ENCODE measurements around the gene SCRN2.

The SCRN2 gene

DNA sequence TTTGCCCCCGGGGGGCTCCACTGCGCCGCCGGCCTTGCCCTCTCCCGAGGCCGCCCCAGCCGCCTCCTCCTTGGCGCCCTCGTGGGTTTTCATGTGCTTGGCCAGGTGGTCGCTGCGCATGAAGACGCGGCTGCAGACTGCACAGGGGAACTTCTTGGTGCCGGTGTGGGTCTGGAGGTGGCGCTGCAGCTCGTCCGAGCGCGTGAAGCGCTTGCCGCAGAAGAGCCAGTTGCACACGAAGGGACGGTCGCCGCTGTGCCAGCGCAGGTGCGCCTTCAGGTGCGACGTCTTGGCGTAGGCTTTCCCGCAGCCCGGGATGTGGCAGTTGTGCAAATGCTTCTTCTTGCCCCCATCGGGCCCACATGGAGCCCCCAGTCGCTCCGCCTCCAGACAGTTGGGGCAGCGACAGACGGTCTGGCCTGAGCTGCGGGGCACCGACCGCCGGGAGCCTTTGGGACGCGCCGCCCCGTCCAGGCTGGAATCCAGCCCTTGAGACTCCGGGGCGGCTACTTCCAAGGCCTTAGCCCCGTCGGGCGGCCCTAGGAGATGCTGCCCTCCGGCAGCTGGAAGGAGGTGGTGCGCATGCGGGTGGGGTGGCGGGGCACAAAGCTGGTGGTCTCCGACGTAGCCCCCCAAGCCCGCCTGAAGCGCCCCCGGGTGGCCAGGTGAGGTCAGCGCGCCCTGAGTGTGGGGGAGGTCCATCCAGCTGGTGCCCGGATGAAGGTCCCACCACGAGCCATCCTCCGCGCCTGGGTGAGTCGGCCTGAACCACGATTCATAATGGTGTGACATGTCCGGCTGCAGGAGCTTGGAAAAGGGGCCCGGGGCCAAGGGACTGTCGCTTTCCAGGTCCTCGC is 6.5 kb upstream of the SCRN2 start:
- in situ Hi-C loops (cut with MboI; ENCODE audit: low sequenced_read_pairs), result no loop called here

DNA sequence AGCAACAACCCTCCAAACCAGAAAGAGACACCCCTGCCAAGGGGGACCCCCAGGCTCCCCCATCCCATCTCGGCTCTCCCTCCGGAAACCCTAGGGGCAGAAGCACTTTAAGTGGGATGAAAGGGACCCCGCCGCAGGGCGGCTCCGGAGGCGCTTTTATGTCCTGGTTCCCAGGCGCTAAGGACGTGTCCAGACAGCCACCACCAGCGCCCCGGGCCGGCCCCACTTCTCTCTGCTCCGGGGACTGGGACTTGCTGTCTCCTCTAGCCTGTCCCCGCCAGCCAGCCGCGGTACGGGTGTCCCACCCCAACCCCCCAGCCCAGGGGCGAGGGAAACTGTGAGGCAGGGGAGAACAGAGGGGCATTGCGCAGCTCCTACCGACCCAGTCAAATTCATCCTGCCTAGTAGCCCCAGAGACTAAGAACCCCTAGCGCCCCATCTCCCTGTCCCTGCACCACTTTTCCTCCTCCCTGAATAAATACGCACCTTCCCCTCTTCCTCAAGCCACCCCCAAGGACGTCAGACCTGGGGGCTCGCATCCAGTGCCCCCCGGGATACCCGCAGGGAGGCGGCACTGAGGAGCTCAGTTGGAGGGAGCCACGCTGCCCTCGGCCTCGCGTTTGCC is 5.8 kb upstream of the SCRN2 start:
- in situ Hi-C loops (cut with MboI; ENCODE audit: low sequenced_read_pairs), result no loop called here

DNA sequence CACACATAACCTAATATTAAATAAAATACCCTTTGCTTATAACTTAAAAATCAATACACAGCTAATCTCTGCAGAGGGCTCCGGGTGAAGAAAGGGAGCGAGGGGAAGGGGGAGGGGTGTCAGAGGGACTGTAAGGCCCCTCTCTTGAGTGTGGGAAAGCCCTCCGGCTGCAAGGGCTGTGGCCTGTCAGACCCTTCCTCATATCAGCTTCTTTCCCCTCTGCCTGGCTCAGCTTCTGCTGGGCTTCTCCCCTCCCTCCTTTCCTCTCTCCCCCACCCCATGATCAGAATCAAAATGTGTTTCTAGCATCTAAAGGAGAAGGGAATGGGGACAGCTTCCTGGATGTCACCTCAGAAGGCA is 4.6 kb upstream of the SCRN2 start:
- in situ Hi-C loops (cut with MboI; ENCODE audit: low sequenced_read_pairs), result no loop called here

DNA sequence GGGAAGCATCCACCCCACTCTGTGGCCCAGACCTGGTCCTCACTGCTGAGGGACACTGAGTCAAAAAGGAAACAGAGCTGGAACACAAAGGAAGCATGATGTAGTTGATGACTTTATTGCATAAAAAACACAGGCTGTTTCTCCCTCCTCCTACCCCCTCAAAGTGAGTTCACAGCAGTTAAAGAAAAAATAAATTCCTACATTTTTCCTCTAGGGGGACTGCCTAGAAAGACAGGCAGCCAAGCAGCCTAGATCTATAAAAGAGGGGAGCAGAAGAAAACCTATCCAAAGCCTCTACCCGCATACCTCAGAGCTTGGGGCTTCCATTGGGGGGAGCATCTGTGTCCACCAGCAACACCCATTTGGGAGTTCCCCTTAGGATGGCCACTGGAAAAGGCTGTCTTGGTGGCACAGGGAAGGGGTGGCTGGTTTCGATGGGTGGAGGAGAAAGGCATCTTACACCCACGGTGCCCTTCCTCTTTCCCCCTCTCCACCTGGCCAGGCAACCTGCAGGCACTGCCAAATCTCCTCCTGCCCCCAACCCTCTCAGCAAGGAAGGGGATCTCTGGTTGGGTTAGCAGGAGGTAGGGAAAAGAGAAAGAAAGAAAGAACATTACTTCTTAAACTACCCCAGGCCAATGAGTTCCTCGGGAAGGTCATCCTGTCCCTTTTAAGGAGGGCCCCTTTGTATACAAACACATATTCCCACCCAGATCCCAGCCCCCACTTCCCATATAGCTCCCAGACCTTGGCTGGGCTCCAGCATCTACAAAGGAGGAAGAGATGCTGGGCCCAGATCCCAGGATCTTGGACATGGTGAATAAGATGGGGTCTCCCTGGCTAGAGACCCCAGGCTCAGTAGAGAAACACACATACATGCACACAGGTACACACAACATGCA is 4.0 kb upstream of the SCRN2 start:
- in situ Hi-C loops (cut with MboI; ENCODE audit: low sequenced_read_pairs), result loop anchor here (5.0 kb wide), 1 partner anchor 42 kb away; no protein-coding TSS in a partner anchor

DNA sequence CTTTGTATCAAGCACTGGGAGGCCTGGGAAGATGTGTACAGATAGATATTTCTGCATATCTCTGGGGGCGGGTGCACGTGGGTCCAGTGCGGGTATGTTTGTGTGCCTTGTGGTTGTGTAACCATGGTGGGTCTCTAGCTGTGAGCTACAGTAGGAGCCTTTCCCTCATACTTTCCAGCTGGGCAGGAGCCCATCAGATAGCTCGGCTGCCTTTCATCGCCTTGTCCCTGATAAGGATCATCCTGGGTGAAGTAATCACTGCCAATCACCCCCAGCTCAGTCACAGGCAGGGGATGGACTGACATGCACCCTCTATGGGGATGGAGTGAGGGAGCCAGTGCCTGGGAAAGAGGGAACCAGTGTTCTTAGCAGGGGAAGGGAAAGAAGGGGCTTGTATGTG is 3.2 kb upstream of the SCRN2 start:
- in situ Hi-C loops (cut with MboI; ENCODE audit: low sequenced_read_pairs), result loop anchor here (5.0 kb wide), 1 partner anchor 43 kb away; no protein-coding TSS in a partner anchor

DNA sequence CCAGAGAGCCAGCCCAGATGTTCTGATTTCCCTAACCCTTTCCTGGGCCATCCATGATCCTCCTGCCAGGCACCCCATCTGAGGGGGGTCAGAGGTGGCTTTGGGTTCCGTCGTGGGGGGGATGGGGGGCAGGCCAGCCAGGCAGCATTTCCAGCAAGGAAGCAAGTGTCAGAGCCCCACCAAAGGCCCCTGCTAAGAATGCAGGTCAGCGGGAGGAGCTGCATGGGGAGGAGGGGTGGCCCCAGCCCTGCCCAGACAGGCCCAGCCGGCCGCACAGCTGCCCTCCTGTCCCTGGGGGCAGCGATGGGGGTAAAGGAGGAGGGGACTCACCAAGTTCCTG is 2.3 kb upstream of the SCRN2 start:
- in situ Hi-C loops (cut with MboI; ENCODE audit: low sequenced_read_pairs), result loop anchor here (5.0 kb wide), 1 partner anchor 44 kb away; no protein-coding TSS in a partner anchor

DNA sequence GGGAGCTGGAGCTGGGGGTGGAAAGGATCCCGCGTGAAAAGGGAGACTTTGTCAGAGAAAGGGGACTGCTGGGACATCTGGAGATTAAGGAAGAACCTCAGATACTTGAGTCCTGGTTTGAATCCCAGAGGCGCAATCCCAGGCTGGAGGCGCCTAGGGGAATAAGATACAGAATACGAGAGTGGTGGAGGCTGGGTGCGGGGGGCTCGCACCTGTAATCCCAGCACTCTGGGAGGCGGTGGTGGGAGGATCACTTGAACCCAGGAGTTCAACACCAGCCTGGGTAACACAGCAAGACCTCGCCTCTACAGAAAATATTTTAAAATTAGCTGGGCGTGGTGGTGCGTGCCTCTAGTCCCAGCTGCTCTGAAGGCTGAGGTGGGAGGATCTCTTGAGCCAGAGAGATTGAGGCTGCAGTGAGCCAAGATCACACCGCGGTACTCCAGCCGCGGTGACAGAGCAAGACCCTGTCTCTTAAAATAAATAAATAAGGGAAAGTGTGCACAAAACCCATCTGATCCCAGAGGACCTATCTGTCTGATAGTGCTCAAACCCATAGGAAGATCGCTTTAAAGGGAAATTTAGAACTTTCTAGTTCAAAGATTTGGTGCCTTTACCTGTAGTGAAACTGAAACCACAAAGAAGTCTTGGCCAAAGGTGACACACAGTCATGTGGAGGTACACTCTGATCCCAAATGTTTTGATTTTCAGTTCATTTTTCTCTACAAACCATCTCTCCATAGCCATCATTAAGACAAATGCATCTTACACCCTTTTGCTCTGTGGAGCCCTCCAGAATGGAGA is 617 bp upstream of the SCRN2 start:
- in situ Hi-C loops (cut with MboI; ENCODE audit: low sequenced_read_pairs), result loop anchor here (5.0 kb wide), 1 partner anchor 46 kb away; no protein-coding TSS in a partner anchor

DNA sequence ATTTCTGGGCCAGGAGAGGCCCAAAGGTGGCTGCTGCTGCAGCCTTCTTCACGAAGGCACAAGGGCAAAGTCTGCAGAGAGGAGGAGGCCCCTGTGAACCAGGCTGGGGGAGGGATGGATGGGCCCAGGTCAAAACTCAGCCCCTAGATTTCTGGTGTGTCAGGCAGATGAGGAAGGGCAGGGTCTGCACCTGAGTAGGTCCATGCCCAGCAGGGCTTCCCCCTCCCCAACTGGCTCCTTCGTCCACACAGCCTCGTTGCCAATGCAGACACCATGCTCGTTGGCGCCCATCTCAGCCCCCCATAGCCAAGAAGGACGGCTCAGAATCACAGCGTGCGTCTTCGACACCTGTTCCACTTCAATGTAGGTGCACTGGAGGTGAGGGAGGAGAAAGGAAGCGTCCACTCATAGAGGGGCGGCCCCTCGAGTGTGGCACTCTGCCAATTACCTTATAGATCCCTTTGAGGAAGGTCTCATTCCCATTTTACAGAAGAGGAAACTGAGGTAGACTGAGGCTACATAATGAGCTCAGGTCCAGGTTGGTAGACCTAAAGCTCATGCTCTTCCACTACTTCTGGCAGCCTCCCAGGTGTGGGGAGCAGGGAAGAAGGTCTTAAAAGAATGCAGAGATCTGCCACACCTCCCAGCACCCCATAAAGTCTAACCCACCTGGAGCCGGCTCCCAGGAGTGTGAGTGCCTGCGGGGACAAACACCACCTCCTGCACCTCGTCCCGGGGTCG is 902 bp downstream of the SCRN2 start:
- in situ Hi-C loops (cut with MboI; ENCODE audit: low sequenced_read_pairs), result loop anchor here (5.0 kb wide), 1 partner anchor 47 kb away; no protein-coding TSS in a partner anchor

DNA sequence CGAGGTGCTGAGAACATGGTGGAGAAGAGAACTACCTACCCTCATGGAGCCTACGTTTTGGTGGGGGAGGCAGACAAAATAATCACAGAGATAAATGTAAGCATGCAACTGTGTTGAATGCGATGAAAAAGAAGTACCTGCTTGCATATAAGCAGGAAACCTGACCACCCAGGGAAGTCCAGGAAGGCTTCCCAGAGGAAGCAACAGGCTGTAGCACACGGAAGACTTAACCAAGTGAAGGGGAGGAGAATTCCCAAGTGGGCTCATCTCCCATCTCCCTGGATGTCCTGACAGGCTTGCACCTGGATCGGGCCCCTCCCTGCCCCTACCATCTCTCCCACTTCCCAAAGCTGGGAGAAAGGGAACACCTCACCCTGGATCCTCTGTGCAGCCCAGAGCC is 2.0 kb downstream of the SCRN2 start:
- in situ Hi-C loops (cut with MboI; ENCODE audit: low sequenced_read_pairs), result no loop called here

DNA sequence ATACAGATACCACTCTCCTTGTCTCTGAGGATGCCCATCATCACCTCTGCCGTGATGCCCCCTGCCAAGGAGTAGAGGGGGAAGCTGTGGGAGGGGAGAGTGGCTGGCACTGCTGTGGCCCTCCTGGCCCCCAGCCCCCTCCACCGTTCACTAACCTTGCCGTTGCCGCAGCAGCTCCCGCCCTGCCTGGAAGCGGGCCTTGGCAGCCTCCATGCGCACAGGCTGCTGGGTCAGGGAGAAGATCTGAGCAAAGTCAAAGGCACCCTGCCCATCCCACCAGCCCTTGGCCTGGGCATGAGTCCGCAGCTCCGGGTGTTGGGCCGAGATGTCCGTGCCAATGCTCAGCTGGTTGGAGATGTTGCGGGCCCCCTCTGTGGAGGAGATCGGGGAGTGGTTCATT is 2.4 kb downstream of the SCRN2 start:
- in situ Hi-C loops (cut with MboI; ENCODE audit: low sequenced_read_pairs), result no loop called here

DNA sequence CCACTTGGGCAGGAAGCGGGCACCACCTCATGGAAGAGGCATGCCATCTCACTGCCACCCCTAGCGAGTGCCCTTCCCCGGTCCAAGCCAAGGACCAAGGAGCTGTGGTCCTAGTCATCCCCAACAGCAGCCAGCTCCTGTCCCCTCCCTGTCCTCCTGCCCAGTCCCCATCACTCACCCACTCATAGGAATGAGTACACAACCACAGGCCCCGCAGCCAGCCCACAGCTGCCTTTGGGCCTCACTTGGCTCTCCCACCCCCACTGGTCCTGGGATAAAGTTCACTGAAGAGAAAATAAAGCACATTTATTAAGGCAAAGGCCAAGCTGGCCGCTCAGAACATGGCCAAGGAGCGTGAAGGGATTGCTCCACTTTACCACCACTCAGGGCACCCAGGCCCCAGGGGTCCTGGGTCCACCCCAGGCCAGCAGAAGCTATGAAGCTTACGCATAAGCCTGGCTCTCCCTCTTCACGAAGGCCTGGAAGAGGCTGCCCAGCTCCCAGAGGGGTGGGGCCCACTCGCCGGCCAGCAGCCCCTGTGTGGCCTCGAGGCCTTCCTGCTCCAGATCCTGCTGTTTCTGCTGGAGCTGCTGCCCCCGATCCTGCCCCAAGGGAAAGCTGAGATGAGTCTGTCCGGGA is 3.6 kb downstream of the SCRN2 start:
- in situ Hi-C loops (cut with MboI; ENCODE audit: low sequenced_read_pairs), result no loop called here

DNA sequence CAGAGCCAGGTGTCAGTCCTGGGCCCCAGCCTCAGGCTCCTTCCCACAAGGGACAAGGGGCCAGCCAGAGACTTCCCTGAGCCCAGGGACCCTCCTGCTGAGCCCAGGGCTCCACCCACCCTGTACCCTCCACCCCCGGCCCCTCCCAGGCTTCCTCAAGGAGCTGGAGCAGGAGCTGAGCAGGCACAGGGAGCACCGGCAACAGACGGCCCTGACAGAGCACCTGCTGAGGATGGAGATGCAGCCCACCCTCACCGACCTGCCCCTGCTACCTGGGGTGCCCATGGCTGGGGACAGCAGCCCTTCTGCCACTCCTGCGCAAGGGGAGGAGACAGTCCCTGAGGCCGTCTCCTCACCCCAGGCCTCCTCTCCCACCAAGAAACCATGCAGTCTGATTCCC is 4.5 kb downstream of the SCRN2 start:
- in situ Hi-C loops (cut with MboI; ENCODE audit: low sequenced_read_pairs), result no loop called here

DNA sequence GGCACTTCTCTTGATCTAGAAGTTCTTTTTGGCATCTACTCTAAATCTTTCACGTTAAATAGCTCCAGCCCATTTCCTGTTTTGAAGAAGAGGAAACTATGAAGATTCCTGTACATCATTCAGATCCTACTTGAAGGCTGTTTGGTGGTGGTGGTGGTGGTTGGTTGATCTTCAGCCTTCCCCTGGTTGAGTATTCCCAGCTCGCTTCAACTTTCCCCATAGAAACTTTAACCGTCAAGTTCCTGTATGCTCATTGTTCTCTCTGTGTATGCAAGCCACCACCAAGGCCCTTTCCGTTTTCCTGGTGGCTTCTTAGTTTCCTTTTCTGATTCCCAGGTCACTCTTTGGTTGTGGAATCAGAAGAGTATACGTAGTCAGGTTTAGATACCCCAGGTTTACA is 6.3 kb downstream of the SCRN2 start:
- in situ Hi-C loops (cut with MboI; ENCODE audit: low sequenced_read_pairs), result no loop called here

DNA sequence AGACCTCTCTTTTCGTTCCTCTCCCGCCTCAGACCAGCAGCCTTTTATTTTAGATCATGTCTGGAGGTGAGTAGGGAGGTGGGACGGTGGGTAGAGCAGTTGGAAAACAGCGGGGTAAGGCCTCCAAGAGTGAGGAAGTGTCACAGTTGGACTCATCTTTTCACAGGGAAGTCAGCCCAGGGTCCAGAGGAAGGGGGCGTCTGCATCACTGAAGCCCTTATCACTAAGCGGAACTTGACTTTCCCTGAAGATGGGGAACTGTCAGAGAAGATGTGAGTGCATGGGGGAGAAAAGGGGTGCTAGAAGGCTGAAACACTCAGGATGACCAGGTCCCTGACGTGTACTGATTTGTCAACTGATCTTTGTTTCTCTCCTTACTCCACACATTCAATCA is 9.1 kb downstream of the SCRN2 start:
- in situ Hi-C loops (cut with MboI; ENCODE audit: low sequenced_read_pairs), result no loop called here

DNA sequence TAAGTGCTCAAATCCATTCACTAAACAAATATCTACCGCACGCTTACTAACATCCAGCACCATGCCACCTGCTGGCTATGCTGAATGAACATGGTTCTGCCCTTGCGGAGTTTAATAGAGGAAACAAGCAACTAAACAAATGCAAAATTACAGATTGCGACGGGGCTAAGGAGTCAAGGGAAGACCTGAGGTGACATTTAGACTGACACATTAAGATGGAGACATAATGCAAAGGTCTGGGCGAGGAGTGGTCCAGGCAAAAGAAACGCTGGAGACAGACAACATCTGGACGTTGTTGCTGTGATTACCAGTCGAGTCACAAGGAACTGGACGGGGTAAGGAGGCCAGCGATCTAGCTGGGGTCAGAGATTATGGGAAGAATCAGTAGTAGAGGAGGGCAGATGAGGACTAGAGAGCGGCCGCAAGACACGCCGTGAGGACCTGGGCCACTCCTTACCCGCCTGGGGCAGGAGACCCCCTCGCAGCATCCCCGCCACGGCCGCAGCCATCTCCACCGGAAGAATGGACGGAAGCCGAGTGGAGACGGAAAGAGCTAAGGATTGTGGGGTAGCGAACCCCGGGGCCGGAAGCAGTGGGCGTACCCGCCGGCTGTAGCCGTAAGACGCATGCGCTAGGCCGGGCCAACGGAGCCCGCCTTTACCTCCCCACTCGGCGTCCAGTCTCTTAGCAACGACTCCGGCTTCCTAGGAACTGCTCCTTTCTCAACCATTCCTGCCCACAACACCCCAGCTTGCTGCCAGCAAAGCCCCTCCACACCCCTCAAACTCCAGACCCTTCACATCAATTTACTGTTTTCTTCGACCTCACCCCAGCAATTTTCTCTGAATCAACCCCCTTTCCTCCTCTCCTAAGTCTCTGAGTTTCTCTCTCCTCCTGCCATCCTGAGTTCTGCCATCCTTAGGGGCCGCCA is 9.8 kb downstream of the SCRN2 start, which contains the start of the genes LRRC46 and MRPL10:
Gene LRRC46, plus strand, starts transcription at position 668 of the 931 bp plus-strand sequence. CDS start 320 bp downstream, outside the sequence.
Gene MRPL10, minus strand, starts transcription at position 539 of the 931 bp plus-strand sequence. Its CDS starts 30 bp downstream, at position 509.
- in situ Hi-C loops (cut with MboI; ENCODE audit: low sequenced_read_pairs), result no loop called here

DNA sequence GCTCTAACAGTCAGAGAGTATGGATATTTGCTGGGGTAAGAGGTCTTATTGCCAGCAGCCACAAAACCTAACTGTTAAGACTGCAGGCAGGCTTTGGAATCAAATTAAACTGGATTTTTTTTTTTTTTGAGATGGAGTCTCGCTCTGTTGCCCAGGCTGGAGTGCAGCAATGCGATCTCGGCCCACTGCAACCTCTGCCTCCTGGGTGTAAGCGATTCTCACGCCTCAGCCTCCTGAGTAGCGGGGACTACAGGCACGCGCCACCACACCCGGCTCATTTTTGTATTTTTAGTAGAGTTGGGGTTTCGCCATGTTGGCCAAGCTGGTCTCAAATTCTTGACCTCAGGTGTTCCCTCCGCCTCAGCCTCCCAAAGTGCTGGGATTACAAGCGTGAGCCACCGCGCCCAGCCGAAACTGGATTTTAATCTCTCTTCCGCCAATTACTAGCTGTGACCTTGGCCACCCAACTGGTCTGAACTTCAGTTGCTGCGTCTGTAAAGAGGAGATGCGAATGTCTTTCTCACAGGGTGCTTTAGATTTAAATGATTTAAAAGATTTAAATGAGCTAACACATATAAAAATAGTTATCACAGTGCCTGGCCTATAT is 10.6 kb downstream of the SCRN2 start:
- in situ Hi-C loops (cut with MboI; ENCODE audit: low sequenced_read_pairs), result no loop called here

DNA sequence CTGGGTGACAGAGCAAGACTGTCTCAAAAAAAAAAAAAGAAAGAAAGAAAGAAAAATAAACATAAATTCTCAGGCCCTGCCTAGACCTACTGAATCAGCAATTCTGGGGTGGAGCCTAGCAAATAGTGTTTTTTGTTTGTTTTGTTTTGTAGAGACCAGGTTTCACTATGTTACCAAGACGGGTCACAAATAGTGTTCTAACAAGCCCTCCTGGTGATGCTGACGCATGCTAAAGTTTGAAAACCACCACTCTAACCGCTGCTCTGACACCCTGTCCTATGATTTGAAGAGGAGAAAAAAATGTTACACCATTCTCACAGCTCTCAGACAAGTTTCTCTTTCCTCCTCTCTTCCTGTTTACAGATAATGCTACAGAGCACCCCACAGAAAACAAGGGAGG is 11.2 kb downstream of the SCRN2 start:
- in situ Hi-C loops (cut with MboI; ENCODE audit: low sequenced_read_pairs), result no loop called here

DNA sequence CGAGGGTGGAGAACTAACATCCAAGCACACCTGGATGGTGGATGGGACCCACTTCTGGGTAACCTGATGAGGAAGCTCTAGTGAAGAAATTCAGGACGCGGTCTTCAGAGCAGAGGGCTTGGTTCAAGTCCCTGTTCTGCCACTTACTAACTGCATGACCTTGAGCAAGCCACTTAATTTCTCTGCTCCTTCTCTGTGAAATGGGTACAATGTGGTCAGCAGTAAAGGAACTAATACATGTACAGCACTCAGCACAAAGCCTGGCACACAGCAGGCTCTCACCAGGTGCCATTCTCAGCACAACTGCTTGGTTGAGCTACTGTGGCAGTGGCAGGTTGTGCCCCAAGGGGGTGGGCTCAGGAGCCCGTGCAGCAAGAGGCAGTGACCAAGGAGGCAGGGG is 17.6 kb downstream of the SCRN2 start:
- in situ Hi-C loops (cut with MboI; ENCODE audit: low sequenced_read_pairs), result no loop called here

Data from HL-60/S4 treated with phorbol 12-myristate 13-acetate at 8.2 ng/mL for 4 days and 3 days (cell line).